Measurements from ENCODE around the gene UBE3C. TPM values are rescaled to one million over a fixed set of nuclear protein-coding genes. Genes with fewer than 3 reads are reported as not detected.
A peak's percentile ranks its signal among the peaks of the same experiment; 100 is the strongest.

UBE3C gene
- total RNA-seq, 5 donors from 2014 or later (not counting 1 experiment from before 2014, with no cell fraction given): 50.1 to 56.8 (median 55.1) TPM

- peaks cover 5 to 24% (median 5%) of the 10 kb centered on the region in 3 donors for H3K4me1 Mint-ChIP-seq
- Histone ChIP-seq H3K4me3 (ENCODE audit: control insufficient read depth in 1 of 2, extremely low read depth in 1 of 2, low read length in 1 of 2) (no peak overlapping the region), H3K4me1 (ENCODE audit: control insufficient read depth in 1 of 2, extremely low read depth in 1 of 2, insufficient read depth in 2 of 2, low read length in 2 of 2) (peaks cover 0 to 3% of the 10 kb centered on the region in 2 experiments), H3K9me3 (no peaks in the 10 kb centered on the region), H3K27me3 (replicated peaks in 1 of 2; ENCODE audit: control insufficient read depth in 2 of 2, extremely low read depth in 1 of 2, insufficient read depth in 2 of 2, low read length in 1 of 2) (no peaks in the 10 kb centered on the region), H3K27ac (ENCODE audit: low read length) (no peak overlapping the region), H3K36me3 (ENCODE audit: control insufficient read depth in 2 of 2, extremely low read depth in 1 of 2, insufficient read depth in 1 of 2, low read length in 1 of 2) (peaks cover 8 to 54% of the 10 kb centered on the region in 2 donors)
- H3K27me3 Mint-ChIP-seq: no peaks in the 10 kb centered on the region
- ChIA-PET CTCF (no interaction called here), POLR2A (no interaction called here)
- 100% methylated on average over 2 of the region's 5 CpGs for WGBS (ENCODE audit: insufficient coverage)
- H3K4me3 Mint-ChIP-seq: no peak overlapping the region
- DNase-seq (no peak), ATAC-seq (replicated peaks in 1 of 4) (no peak)
- no peak overlapping the region for H3K27ac Mint-ChIP-seq
- H3K36me3 Mint-ChIP-seq: peaks cover 42% of the 10 kb centered on the region
- no peaks in the 10 kb centered on the region for H3K9me3 Mint-ChIP-seq
Measured at GRCh38 chr7:157267956-157268355, 129.2 kb downstream of the UBE3C start.

DNA sequence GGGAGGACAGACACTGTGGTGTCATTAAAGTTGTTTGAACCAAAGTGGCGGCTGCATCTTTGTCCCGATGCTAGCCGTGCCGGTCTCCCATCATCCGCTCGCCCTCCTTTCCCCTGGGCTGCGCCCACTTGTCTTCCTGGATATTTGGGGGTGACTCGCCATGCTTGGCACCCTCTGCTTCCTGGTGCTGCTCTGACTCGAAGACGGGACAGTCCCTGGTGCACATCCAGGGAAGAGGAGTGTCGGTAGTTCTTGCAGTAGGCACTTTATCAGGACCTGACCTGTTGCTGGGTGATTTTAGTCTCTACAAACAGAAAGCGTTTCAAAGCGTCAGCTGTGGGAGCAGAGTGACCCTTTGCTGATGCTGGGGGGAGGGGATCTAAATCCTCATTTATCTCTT, 129.8 kb downstream of the UBE3C start:
- CTCF ChIA-PET: interaction anchor here in 1 of 2 donors (0.7 kb wide), 1 partner anchor 56 kb away, joined by 5 read pairs; no protein-coding TSS in a partner anchor
- DNase-seq (no peak), ATAC-seq (replicated peaks in 1 of 4) (no peak)
- Histone ChIP-seq H3K4me1 (ENCODE audit: control insufficient read depth in 1 of 2, extremely low read depth in 1 of 2, insufficient read depth in 2 of 2, low read length in 2 of 2) (peaks cover 0 to 7% of the 10 kb centered on the region in 2 experiments), H3K4me3 (ENCODE audit: control insufficient read depth in 1 of 2, extremely low read depth in 1 of 2, low read length in 1 of 2) (no peak overlapping the region), H3K27ac (ENCODE audit: low read length) (no peak overlapping the region), H3K27me3 (replicated peaks in 1 of 2; ENCODE audit: control insufficient read depth in 2 of 2, extremely low read depth in 1 of 2, insufficient read depth in 2 of 2, low read length in 1 of 2) (no peaks in the 10 kb centered on the region), H3K36me3 (ENCODE audit: control insufficient read depth in 2 of 2, extremely low read depth in 1 of 2, insufficient read depth in 1 of 2, low read length in 1 of 2) (peaks cover 5 to 52% of the 10 kb centered on the region in 2 donors), H3K9me3 (no peaks in the 10 kb centered on the region)
- no peaks in the 10 kb centered on the region for H3K9me3 Mint-ChIP-seq
- H3K27ac Mint-ChIP-seq: peak overlapping the region in 1 of 2 donors; percentile 36
- no peak overlapping the region for H3K4me3 Mint-ChIP-seq
- peaks cover 40% of the 10 kb centered on the region for H3K36me3 Mint-ChIP-seq
- no peaks in the 10 kb centered on the region for H3K27me3 Mint-ChIP-seq
- POLR2A ChIA-PET: no interaction called here
- H3K4me1 Mint-ChIP-seq: peaks cover 5 to 29% (median 6%) of the 10 kb centered on the region in 3 donors
- WGBS (ENCODE audit: insufficient coverage): 97% methylated on average over 10 of the region's 13 CpGs

DNA sequence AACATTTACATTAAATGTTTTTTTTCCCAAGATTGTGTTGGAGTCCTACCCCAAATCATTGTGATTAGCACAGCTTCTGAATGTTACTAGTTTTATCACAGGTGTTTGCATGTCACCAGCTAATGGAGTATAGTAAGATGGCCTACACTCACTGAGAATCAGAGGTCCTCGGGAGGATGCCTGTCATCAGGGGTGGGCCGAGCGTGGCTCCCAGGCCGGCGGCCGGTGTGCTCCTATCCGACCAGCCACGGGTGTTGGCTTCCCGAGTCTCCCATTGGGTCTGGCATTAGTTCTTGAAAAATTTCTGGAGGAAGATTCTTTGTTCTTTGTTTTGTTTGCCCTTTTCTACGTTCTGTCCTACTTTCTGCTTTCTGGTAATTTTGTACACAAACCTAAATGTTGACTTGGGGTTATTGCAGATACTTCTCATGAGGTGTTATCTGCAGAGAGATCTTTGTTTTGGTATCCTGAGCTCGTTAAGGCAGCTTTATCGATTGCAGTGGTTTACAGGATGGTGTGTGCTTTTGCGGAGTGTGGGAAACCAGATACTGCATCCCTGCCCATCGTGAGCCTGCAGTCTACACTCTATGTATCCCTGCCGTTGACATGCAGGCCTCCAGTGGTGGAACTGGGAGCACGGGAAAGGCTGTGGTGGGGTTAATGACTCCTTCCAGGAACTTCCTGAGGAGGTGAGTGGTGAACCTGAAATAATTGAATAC, 130.8 kb downstream of the UBE3C start:
- H3K4me1 ChIP-seq (ENCODE audit: control insufficient read depth in 1 of 2, extremely low read depth in 1 of 2, insufficient read depth in 2 of 2, low read length in 2 of 2): peaks cover 0 to 15% of the 10 kb centered on the region in 2 experiments
- Mint-ChIP-seq H3K27ac (peak overlapping the region; percentile 11 to 84), H3K4me3 (no peak overlapping the region), H3K9me3 (no peaks in the 10 kb centered on the region), H3K27me3 (no peaks in the 10 kb centered on the region), H3K36me3 (peaks cover 40% of the 10 kb centered on the region), H3K4me1 (peaks cover 7 to 35% (median 9%) of the 10 kb centered on the region in 3 donors)
- H3K4me3 ChIP-seq (ENCODE audit: control insufficient read depth in 1 of 2, extremely low read depth in 1 of 2, low read length in 1 of 2): no peak overlapping the region
- H3K27me3 ChIP-seq (replicated peaks in 1 of 2; ENCODE audit: control insufficient read depth in 2 of 2, extremely low read depth in 1 of 2, insufficient read depth in 2 of 2, low read length in 1 of 2): no peaks in the 10 kb centered on the region
- peaks cover 5 to 44% of the 10 kb centered on the region in 2 donors for H3K36me3 ChIP-seq (ENCODE audit: control insufficient read depth in 2 of 2, extremely low read depth in 1 of 2, insufficient read depth in 1 of 2, low read length in 1 of 2)
- ChIA-PET CTCF (interaction anchor here in 1 of 2 donors (0.7 kb wide), 1 partner anchor 55 kb away, joined by 5 read pairs; no protein-coding TSS in a partner anchor), POLR2A (no interaction called here)
- ATAC-seq (replicated peaks in 1 of 4) (no peak), DNase-seq (no peak)
- 85% methylated on average over 13 of the region's 16 CpGs for WGBS (ENCODE audit: insufficient coverage)
- no peak overlapping the region for H3K27ac ChIP-seq (ENCODE audit: low read length)
- H3K9me3 ChIP-seq: no peaks in the 10 kb centered on the region

GRCh38 chr7:157270060-157270444, 131.3 kb downstream of the UBE3C start:
- ChIA-PET CTCF (no interaction called here), POLR2A (no interaction called here)
- H3K27me3 ChIP-seq (replicated peaks in 1 of 2; ENCODE audit: control insufficient read depth in 2 of 2, extremely low read depth in 1 of 2, insufficient read depth in 2 of 2, low read length in 1 of 2): no peaks in the 10 kb centered on the region
- 89% methylated on average over 3 of the region's 3 CpGs for WGBS (ENCODE audit: insufficient coverage)
- H3K9me3 ChIP-seq: no peaks in the 10 kb centered on the region
- H3K36me3 ChIP-seq (ENCODE audit: control insufficient read depth in 2 of 2, extremely low read depth in 1 of 2, insufficient read depth in 1 of 2, low read length in 1 of 2): peaks cover 4 to 40% of the 10 kb centered on the region in 2 donors
- ATAC-seq (replicated peaks in 1 of 4) (no peak), DNase-seq (no peak)
- Mint-ChIP-seq H3K27ac (peak overlapping the region; percentile 11 to 84), H3K36me3 (peaks cover 36% of the 10 kb centered on the region), H3K4me3 (no peak overlapping the region), H3K4me1 (peaks cover 7 to 39% (median 9%) of the 10 kb centered on the region in 3 donors), H3K27me3 (no peaks in the 10 kb centered on the region), H3K9me3 (no peaks in the 10 kb centered on the region)
- peaks cover 0 to 15% of the 10 kb centered on the region in 2 experiments for H3K4me1 ChIP-seq (ENCODE audit: control insufficient read depth in 1 of 2, extremely low read depth in 1 of 2, insufficient read depth in 2 of 2, low read length in 2 of 2)
- H3K4me3 ChIP-seq (ENCODE audit: control insufficient read depth in 1 of 2, extremely low read depth in 1 of 2, low read length in 1 of 2): no peak overlapping the region
- H3K27ac ChIP-seq (ENCODE audit: low read length): no peak overlapping the region

DNA sequence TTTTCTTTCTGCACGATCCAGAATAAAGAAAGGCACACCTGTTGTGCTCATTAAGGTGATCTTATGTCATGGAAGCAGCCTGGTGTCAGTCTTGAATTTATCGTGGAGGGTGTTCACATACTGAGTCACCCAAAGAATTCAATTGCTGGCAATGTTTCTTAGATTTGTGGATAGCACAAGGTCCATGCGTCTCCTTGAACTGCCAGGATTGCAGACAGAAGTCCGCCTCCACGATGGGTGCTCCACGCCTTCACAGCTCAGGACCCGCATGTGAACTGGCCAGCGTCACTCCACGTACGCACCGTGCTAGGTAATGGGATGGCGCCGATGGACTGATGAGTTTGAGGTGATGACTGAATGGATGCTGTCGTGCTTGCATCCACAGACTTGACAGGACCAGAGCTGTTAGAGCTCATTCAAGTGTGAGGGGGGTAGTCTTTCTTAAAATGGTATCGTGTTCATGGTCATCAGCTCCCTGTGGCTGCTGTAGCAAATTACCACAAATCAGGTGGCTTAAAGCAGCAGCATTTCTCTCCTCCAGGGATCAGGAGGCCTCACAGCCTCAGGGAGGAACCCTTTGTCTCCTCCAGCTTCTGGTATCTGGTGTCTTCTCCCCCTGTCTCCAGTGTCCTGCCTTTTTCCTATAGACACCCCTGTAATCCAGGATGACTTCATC, 132.7 kb downstream of the UBE3C start:
- H3K27ac Mint-ChIP-seq: peak overlapping the region in 1 of 2 donors; percentile 19
- POLR2A ChIA-PET: interaction anchor here in 1 of 2 donors (0.5 kb wide), 1 partner anchor 108 kb away, joined by 3 read pairs; no protein-coding TSS in a partner anchor

GRCh38 chr7:157271991-157272324, 133.2 kb downstream of the UBE3C start:
- Mint-ChIP-seq H3K4me3 (no peak overlapping the region), H3K9me3 (no peaks in the 10 kb centered on the region), H3K36me3 (peaks cover 29% of the 10 kb centered on the region), H3K4me1 (peaks cover 9 to 49% (median 17%) of the 10 kb centered on the region in 3 donors), H3K27me3 (no peaks in the 10 kb centered on the region), H3K27ac (peak overlapping the region in 1 of 2 donors; percentile 19)
- WGBS (ENCODE audit: insufficient coverage): 85% methylated on average over 8 of the region's 9 CpGs
- no peaks in the 10 kb centered on the region for H3K9me3 ChIP-seq
- peaks cover 0 to 26% of the 10 kb centered on the region in 2 experiments for H3K4me1 ChIP-seq (ENCODE audit: control insufficient read depth in 1 of 2, extremely low read depth in 1 of 2, insufficient read depth in 2 of 2, low read length in 2 of 2)
- POLR2A ChIA-PET: no interaction called here
- no peak for ATAC-seq (replicated peaks in 1 of 4)
- peaks cover 0 to 4% of the 10 kb centered on the region in 2 experiments for H3K27me3 ChIP-seq (replicated peaks in 1 of 2; ENCODE audit: control insufficient read depth in 2 of 2, extremely low read depth in 1 of 2, insufficient read depth in 2 of 2, low read length in 1 of 2)
- no peak for DNase-seq
- H3K27ac ChIP-seq (ENCODE audit: low read length): no peak overlapping the region
- CTCF ChIA-PET: interaction anchor here (0.5 to 1.0 kb wide), 3 partner anchors 62 to 349 kb away, joined by 3 to 5 read pairs (median 3); no protein-coding TSS in a partner anchor
- no peak overlapping the region for H3K4me3 ChIP-seq (ENCODE audit: control insufficient read depth in 1 of 2, extremely low read depth in 1 of 2, low read length in 1 of 2)
- peaks cover 0 to 33% of the 10 kb centered on the region in 2 donors for H3K36me3 ChIP-seq (ENCODE audit: control insufficient read depth in 2 of 2, extremely low read depth in 1 of 2, insufficient read depth in 1 of 2, low read length in 1 of 2)

More for the DNA sequence above, 132.7 kb downstream of the UBE3C start:
- Histone ChIP-seq H3K9me3 (no peaks in the 10 kb centered on the region), H3K4me1 (ENCODE audit: control insufficient read depth in 1 of 2, extremely low read depth in 1 of 2, insufficient read depth in 2 of 2, low read length in 2 of 2) (peaks cover 0 to 21% of the 10 kb centered on the region in 2 experiments), H3K27me3 (replicated peaks in 1 of 2; ENCODE audit: control insufficient read depth in 2 of 2, extremely low read depth in 1 of 2, insufficient read depth in 2 of 2, low read length in 1 of 2) (no peaks in the 10 kb centered on the region), H3K4me3 (ENCODE audit: control insufficient read depth in 1 of 2, extremely low read depth in 1 of 2, low read length in 1 of 2) (no peak overlapping the region), H3K36me3 (ENCODE audit: control insufficient read depth in 2 of 2, extremely low read depth in 1 of 2, insufficient read depth in 1 of 2, low read length in 1 of 2) (peaks cover 0 to 33% of the 10 kb centered on the region in 2 donors), H3K27ac (ENCODE audit: low read length) (no peak overlapping the region)
- CTCF ChIA-PET: no interaction called here
- DNase-seq: no peak
- H3K27me3 Mint-ChIP-seq: no peaks in the 10 kb centered on the region
- peaks cover 9 to 44% (median 12%) of the 10 kb centered on the region in 3 donors for H3K4me1 Mint-ChIP-seq
- no peaks in the 10 kb centered on the region for H3K9me3 Mint-ChIP-seq
- peaks cover 29% of the 10 kb centered on the region for H3K36me3 Mint-ChIP-seq
- no peak overlapping the region for H3K4me3 Mint-ChIP-seq
- 96% methylated on average over 12 of the region's 15 CpGs for WGBS (ENCODE audit: insufficient coverage)
- ATAC-seq (replicated peaks in 1 of 4): no peak

Data from T-cell (primary cell).